PC-3 (cell line): Measurements from ENCODE around the gene FAM83F.

ENCODE experiments used
- CTCF ChIP-seq: fragments of 300-600 bp; sonication (generic); conservative IDR thresholded peaks from 2 replicates; pipeline ENCODE4 v1.5.1; 2017; ENCODE audit warnings: antibody characterized with exemption, low read depth, mild to moderate bottlenecking, low read length
- EZH2 ChIP-seq: fragments of 300-600 bp; sonication (generic); IDR thresholded peaks from one replicate; pipeline ENCODE4 v1.6.1; 2017; ENCODE audit warnings: antibody characterized with exemption, mild to moderate bottlenecking, low read length; ENCODE audit not compliant: unreplicated experiment

GRCh38 chr22:40028098-40028425, 33.3 kb downstream of the FAM83F start:
- no peak for TF ChIP-seq CTCF
- TF ChIP-seq EZH2: no peak
